GDM1 (cell line): Measurements from ENCODE around the gene ZNF543.
"Not testable (repeated sequence)": the region's sequence is repeated elsewhere in the genome, so short reads cannot be mapped to it uniquely, and the experiment has no call there.

Experiments used
- DNase-seq: peaks from one replicate; lab custom pipeline; 2025; lab: John Stamatoyannopoulos, UW

Gene ZNF543

DNA sequence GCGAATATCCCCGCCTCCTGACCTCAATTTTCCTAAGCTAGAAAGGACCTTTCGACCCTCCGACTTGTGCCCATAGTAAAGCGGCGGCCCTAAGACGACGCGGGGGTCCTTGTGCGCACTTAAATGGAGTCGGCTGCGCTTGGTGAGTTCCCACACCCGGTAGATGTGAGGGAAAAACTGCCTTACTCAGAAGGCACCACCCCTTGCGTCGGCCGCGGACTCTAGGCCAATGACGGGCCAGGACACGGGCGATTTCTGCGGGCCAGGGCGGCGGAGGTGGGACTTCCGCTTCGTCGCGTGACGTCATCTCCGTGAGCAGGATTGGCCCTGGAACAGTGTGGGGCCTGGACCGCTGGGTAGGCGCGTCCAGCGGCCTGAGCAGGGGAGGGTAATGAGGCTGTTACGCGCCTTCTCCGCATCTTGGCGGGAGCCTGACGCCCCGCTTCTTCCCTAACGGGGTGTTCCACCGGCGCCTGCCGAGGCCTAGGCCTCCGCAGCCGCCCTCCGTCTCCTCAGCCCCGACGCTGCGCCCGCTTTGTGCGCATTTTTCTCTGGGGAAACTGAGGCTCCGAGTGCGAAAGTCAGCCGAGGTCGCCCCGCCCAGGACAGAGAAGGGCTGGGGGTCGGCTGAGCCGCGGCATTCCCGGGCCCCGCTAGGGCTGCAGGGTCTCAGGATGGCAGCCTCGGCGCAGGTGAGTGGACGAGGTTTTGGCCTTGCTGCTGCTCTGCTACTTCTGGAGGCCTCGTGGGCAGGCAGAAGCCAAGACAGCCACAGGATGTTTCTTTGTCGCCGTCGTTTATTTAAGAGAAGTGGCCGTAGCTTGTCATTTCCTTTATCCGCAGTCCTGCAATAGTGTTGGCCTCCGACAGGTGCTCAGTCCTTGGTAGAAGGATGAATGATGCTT, at the start of gene ZNF543:
ZNF543 (plus strand) TSS at position 293 of the 905 bp plus-strand sequence; CDS start at position 675, 382 bp downstream.
- peak; percentile 89 for DNase-seq

DNA sequence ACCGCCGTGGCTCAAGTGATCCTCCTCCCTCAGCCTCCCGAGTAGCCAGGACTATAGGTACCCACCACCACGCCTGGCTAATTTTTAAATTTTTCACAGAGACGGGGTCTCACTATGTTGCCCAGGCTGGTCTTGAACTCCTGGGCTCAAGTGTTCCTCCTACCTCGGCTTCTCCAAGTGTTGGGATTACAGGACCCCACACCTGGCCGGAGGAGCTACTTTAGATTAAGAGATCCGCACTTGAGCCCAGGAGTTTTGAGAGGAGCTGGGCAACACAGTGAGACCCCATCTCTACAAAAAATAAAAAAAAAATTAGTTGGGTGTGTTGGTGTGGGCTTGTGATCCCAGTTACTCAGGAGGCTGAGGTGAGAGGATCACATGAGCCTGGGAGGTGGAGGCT, 49.0 kb upstream of the ZNF543 start:
- no peak for DNase-seq

DNA sequence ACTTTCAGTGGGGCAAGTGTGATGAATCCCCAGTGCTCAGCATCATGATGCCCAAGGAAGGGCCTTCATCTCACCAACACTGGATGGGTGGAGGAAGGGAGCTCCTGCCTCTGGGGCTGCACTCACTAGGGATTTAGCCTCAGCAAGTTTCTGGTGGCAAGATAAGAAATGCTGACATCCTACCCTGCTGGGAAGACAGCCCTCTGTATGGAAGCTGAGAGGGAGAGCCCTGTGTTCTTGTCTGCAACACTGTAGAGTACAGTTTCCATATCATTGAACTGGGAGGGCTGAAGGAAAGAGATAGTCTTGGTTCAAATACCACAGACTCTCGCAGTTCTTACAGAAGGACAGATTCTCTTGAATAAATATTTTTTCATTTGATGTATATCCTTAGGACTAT, 47.3 kb upstream of the ZNF543 start:
- DNase-seq: no peak

DNA sequence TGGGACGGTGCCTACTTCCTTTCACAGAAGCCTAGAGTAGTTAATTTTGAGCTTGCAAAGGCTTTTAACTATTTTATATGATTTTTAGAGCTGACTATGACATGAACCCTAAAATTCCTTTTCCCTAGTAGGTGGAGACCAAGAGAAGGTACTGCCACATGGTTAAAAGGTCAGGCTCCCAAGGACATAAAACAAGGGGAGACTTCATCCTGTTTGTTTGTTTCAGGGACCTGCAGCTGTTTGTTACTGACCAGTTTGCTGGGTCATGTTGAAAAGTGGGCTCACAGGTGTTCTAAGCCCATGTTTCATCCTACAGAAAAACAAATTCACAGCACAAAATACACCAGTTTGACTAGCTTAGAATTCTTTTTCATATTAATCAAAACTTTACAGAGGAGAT, 43.8 kb upstream of the ZNF543 start:
- no peak for DNase-seq

DNA sequence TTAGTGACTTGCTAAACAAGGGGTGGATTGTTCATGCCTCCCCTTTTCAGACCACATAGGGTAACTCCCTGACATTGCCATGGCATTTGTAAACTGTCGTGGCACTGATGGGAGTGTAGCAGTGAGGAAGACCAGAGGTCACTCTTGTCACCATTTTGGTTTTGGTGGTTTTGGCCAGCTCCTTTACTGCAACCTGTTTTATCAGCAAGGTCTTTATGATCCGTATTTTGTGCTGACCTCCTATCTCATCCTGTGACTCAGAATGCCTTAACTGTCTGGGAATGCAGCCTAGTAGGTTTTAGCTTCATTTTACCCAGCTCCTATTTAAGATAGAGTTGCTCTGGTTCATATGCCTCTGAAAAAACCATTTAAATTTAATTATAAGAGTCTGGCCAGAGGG, 41.8 kb upstream of the ZNF543 start:
- not testable (repeated sequence) for DNase-seq

DNA sequence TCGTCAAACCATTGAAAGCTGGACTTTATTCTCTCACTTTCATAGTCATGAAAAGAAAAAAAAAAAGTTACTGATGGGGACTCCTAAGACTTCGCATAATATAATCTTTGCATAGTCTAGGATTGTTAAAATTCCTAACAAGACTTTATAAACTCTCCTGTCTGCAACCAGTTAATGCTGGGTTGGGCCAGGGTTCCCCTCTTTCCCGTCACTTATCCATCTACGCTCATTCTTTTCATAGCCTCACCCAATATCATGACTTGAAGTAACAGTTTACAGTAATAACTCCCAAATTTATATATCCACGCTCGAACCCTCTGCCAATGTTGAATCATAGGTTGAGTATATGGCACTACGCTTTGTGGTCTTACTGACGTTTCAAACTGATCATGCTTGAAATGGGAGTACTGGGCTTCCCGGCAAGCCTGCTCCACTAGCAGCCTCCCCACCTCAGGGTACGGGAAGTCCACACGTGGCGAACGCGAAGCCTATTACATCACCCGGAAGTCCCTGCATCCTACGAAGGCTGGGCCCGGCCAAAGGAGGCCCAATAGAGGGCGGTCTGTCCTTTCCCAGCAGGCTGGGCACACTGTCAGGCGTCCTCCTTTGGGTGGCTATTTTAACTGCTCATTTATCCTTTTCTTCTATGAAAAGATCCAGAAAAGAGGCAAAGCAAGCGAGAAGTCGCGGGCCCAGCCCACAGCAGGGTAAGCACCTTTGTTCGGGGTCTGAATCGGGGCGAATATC, 40.7 kb upstream of the ZNF543 start:
- DNase-seq: peak; percentile 88

DNA sequence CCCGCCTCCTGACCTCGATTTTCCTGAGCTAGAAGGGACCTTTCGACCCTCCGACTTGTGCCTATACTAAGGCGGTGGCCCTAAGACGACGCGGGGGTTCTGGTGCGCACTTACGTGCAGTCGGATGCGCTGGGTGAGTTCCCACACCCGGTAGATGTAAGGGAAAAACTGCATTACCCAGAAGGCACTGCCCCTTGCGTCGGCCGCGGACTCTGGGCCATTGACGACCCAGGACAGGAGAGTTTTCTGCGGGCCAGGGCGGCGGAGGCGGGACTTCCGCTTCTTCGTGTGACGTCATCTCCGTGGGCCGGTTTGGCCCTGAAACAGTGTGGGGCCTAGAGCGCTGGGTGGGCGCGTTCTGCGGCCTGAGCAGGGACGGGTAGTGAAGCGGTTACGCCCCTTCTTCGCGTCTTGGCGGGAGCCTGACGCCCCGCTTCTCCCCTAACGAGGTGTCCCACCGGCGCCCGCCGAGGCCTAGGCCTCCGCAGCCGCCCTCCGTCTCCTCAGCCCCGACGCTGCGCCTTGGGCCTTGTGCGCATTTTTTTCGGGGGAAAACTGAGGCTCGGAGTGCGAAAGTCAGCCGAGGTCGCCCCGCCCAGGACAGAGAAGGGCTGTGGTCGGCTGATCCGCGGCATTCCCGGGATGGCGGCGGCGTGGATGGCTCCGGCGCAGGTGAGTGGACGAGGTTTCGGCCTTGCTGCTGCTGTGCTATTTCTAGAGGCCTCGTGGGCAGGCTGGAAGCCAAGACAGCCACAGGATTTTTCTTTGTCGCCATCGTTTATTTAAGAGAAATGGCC, 39.9 kb upstream of the ZNF543 start, which contains the start of gene ZNF460:
ZNF460 (plus strand) TSS at position 321 of the 797 bp plus-strand sequence; CDS start at position 643, 322 bp downstream.
- peak; percentile 95 for DNase-seq

DNA sequence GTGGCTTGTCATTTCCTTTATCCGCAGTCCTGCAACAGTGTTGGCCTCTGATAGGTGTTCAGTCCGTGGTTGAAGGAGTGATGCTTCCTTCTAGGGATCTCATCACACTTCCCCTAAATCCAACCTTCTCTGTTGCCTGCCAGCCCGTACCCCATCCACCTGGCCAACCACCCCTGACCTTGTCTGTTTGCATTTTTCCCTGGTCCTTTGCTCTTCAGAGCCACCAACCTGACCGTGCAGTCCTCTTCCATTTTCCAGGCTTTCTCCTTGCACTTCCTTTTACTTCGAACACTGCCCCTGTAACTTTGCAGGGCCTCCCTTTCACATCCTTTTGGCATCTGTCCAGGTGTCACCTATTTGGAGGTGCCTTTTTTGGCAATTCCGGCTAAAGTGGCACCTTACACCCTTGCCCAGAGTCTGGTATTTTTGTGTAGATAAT, 39.3 kb upstream of the ZNF543 start:
- no peak for DNase-seq

DNA sequence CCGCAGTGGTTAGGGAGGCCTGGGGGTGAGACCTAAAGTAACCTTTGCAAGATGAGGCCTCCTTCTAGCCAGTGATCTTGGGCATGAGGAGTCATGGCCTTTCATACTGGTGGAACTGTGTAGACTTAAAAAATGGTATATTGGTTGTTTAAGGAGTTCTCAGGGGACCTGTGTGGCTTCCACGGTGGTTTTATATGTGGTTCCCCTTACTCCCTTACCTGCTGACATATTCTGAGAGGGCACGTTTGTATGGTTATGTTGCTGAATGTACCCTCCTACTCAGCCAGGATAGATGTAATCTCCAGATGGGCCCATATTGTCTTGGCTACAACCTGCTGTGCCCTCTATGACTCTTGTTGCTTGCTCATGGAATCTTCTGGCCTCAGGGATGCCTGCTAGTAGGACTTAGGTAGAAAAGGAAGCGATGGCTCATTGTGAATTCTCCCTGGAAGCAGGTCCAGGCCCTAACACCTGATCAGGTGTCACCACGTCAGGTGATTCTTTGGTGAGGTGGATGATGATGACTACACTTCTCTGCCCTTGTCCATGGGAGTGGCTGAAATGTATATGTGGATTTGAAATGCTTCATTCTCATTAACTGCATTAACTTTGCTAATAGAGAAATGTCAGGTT, 38.1 kb upstream of the ZNF543 start:
- DNase-seq: no peak

DNA sequence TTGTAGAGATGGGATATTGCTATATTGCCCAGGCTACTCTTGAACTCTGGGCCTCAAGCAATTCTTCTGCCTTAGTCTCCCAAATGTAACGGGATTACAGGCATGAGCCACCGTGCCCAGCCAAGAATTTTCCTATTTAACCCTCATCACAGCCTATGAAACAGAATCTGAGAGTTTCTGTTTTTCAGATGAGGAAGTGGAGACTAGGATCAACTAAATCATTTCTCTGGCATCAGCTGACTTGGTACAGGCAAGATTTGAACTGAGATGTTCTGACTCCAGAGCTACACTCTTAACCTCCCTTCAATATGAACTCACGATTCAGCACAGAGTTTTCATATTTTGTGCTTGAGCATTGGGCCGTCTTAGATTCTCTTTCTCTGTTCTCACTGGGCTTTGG, 31.9 kb upstream of the ZNF543 start:
- no peak for DNase-seq

DNA sequence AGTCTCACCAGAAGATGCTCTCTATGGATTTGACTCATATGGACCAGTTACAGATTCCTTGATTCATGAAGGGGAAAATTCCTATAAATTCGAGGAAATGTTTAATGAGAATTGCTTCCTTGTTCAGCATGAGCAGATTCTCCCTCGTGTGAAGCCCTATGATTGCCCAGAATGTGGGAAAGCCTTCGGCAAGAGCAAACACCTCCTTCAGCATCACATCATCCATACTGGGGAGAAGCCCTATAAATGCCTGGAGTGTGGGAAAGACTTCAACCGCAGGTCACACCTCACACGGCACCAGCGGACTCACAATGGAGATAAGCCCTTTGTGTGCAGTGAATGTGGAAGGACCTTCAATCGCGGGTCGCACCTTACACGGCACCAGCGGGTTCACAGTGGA, 29.3 kb upstream of the ZNF543 start:
- no peak for DNase-seq

DNA sequence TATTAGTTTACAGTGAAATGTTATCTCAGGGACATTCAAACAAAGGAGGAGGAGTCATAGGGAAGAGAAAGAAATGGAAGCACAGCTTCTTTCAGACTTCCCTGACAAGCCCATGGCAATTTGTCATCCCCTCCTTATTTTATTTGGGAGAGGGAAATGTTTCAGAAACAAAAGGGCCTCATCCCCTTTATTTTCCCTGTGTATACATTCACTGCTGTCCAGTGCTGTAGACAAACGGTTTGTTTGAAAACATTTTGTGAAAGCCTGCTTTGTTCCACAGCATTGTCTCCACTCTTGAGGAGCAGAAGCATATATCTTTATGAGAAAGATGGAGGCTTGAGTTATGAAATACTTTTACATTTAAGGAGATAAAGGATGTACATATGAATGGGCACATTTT, 27.7 kb upstream of the ZNF543 start:
- no peak for DNase-seq

DNA sequence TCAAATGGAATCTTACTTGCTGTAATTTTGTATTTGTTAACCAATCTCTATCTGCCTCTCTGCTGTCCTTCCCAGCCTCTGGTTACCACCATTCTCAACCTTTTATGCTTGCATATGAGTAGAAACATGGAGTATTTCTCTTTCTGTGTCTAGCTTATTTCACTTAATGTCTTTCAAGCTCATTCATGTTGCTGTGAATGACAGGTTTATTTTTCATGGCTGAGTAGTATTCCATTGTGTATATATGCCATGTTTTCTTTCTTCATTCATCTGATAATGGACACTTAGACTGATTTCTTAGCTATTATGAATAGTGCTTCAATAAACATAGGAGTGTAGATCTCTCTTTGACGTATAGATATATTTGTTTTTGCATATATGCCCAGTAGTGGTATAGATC, 26.6 kb upstream of the ZNF543 start:
- no peak for DNase-seq

DNA sequence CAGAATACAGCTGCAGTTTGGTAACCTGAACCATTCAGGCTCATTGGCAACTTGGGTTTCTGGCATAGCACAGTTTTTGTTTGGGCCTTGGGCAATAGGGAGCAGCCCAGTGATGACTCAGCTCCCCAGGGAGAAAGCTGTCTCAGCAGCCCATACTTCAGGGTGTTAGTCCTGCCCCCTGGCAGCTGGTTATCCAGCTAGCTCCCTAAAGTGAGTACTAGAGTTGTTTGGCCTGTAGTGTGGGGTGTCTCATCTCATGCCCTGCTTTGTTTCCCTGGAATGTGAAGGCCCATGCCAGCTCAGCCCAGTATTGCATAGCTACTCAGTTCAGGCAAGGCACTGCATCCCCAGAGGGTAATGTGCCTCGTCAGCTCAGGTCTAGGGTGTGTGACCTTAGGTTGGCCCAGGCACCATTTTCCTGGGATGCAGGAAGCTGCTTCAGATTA, 18.2 kb upstream of the ZNF543 start:
- DNase-seq: no peak

DNA sequence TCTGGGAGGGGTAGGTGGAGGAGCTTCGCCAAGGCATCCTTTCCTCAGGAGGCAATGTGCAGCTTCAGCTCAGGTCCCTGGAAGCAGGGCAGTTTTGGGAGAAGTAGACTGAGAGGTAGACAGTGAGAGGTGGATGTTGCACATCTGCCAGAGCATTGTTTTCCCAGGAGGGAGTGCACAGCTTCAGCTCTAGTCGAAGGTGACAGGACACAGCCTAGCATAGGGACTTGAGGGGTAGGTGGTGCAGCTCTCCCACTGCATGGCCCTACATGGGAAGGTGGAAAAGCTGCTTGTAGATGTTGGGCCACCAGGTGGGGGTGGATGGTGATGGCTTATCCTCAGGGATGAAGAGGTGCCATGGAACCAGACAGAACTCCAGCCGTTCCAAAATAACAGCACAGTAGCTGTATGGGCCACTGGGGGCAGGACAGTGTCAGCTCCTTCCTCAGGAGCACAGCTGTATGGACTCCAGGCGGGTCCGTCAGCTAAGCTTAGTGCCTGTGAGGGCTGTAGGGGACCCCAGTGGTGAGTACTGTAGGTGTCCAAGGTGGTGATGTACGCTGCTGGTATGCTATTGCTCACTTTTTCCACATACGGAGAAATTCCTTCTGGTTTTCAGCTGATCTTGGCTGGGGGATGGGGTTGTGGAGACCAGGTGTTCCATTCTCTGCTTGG, 17.4 kb upstream of the ZNF543 start:
- DNase-seq: no peak

DNA sequence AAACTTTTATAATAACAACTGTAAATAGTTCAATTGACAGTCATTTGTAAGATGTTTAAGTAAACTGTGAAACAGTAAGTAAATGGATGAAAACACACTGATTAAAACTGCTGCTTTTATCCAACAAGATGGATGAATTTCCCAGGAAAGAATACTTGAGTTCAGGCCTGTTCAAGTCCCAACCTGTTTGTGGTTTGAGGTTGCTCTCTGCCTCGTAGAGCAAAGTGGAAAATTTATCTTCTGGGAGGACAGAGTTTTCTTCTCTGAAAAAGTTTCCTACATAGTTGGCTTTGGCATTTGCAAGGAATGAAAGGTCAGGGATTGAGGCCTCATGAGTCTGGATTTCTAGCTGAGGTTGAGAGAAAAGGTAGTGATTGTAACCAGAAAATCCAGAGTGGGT, 15.2 kb upstream of the ZNF543 start:
- no peak for DNase-seq

DNA sequence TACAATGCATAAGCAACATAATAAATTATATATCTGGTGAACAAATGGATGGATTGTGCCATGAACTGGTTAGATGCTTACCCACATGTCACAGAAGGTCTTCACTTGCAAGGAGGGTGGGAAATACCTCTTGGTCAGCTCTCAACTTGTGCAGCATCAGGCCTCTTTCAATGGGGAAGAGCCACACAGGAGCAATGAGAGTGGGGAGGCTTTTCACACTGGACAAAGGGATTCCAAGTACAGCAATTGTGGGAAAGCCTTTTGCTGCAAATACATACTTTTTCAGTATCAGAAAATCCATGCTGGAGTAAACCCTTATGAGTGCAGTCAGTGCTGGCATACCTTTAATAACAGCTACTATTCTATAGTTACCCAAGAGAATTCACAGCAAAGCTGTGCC, 11.8 kb upstream of the ZNF543 start:
- no peak for DNase-seq

DNA sequence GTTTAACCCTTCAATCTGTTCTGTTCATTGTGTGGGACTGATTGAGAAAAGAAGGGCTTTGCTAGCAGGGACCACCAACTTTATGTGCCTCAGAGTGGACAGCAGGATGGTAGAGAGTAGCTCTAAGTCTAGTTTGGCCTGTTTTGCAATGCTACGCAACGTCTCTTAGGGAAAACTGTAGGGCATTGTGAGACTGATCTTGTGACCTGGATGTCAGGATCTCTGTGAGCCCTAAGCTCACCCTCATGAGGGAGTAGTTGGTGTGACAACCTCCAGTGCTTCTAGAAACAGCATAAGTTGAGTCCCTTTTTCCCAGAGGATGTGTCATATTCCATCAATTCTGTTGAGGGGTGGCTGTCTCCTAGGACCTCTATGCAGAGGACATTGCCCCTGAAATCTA, 9.5 kb upstream of the ZNF543 start:
- DNase-seq: no peak

DNA sequence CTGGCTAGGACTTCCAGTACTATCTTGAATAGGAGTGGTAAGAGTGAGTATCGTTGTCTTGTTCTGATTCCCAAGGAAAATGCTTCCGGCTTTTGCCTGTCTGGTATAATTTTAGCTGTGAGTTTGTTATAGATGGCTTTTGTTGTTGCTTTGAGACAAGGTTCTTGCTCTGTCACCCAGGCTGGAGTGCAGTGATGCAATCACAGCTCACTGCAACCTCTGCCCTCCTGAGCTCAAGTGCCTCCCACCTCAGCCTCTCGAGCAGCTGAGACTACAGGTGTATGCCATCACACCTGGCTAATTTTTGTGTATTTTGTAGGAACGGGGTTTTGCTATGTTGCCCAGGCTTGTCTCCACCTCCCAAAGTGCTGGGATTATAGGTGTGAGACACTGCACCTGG, 6.1 kb upstream of the ZNF543 start:
- no peak for DNase-seq

DNA sequence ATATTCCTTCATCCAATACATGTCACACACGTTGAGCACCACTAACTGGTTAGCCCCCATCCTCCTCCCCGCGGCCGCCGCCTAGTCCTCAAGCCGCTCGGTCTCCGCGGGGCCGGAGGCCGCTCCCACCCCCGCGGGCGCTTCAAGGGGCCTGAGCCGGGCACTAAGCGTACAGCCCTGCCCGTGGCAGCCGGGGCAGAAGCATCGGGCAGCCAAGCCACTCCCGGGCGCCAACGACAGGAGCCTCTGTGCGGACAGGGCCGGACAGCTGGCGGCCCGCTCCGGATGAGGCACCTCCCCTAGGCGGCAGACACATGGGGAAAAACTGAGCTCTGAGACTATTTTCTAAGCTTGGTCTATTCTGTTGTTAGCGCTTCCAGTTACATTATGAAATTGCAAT, 2.8 kb upstream of the ZNF543 start:
- DNase-seq: no peak

DNA sequence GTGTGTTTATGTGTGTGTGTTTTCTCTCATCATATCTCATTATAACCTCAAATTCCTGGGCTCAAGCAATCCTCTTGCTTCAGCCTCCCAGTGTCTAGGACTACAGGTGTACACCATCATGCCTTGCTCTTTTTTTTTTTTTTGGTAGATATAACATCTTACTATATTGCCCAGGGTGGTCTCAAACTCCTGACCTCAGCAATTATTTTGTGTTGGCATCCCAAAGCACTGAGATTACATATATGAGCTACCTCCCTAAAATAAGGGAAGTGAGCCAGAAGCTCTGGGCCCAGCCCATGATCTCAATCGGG, 448 bp upstream of the ZNF543 start:
- no peak for DNase-seq
